KMS-11 (cell line): ENCODE data around the gene COMMD1.
"Not testable (repeated sequence)": the region's sequence is repeated elsewhere in the genome, so short reads cannot be mapped to it uniquely, and the experiment has no call there.

Experiments
- H2AFZ ChIP-seq: fragments of 200-600 bp; sonication (generic); 2 replicates; pipeline ENCODE4 v1.6.1; 2016; ENCODE audit warnings: antibody characterized with exemption, mixed run types, low read depth
- H3K27ac ChIP-seq: fragments of 200-600 bp; sonication (generic); 2 replicates; pipeline ENCODE4 v1.6.1; 2016; ENCODE audit warnings: mild to moderate bottlenecking, mixed run types
- H3K27me3 ChIP-seq: fragments of 200-600 bp; sonication (generic); 2 replicates; pipeline ENCODE4 v1.6.1; 2017; ENCODE audit warnings: mild to moderate bottlenecking, low read depth, mixed run types, moderate library complexity; ENCODE audit not compliant: insufficient read depth
- H3K36me3 ChIP-seq: fragments of 200-600 bp; sonication (generic); 2 replicates; pipeline ENCODE4 v1.6.1; 2017; ENCODE audit warnings: mild to moderate bottlenecking, mixed run types; ENCODE audit not compliant: insufficient read depth
- H3K4me1 ChIP-seq: fragments of 200-600 bp; sonication (generic); 2 replicates; pipeline ENCODE4 v1.6.1; 2016; ENCODE audit warnings: mild to moderate bottlenecking, low read depth, mixed run types; ENCODE audit not compliant: poor library complexity, severe bottlenecking
- H3K4me2 ChIP-seq: fragments of 200-600 bp; sonication (generic); 2 replicates; pipeline ENCODE4 v1.7.0; 2016; ENCODE audit warnings: mild to moderate bottlenecking, mixed run types
- H3K4me3 ChIP-seq: fragments of 200-600 bp; sonication (generic); IDR thresholded peaks from 2 replicates; pipeline ENCODE4 v1.6.1; 2017; ENCODE audit warnings: low read depth, low read length, mixed read lengths; ENCODE audit not compliant: insufficient read depth
- H3K79me2 ChIP-seq: fragments of 200-600 bp; sonication (generic); 2 replicates; pipeline ENCODE4 v1.6.1; 2016; ENCODE audit warnings: low read depth, mixed run types; ENCODE audit not compliant: insufficient read depth
- H3K9ac ChIP-seq: fragments of 200-600 bp; sonication (generic); 2 replicates; pipeline ENCODE4 v1.6.1; 2016; ENCODE audit warnings: mild to moderate bottlenecking, mixed run types
- H4K20me1 ChIP-seq: fragments of 200-600 bp; sonication (generic); 2 replicates; pipeline ENCODE4 v1.6.1; 2016; ENCODE audit warnings: mild to moderate bottlenecking, mixed run types; ENCODE audit not compliant: insufficient read depth
- CTCF ChIP-seq: fragments of 200-600 bp; sonication (generic); conservative IDR thresholded peaks from 2 replicates; pipeline ENCODE4 v1.6.1; 2017; ENCODE audit warnings: low read depth, mild to moderate bottlenecking, antibody characterized with exemption, low read length, moderate library complexity, mixed read lengths

Gene COMMD1

GRCh38 chr2:61952288-61952687, 46.8 kb downstream of the COMMD1 start:
- Histone ChIP-seq H2AFZ (no peak overlapping the region), H3K9ac (no peak overlapping the region), H3K79me2 (no peaks in the 10 kb centered on the region), H3K27ac (no peak overlapping the region), H3K27me3 (no peaks in the 10 kb centered on the region), H3K4me1 (no peaks in the 10 kb centered on the region), H3K4me2 (no peak overlapping the region), H3K36me3 (no peaks in the 10 kb centered on the region), H3K4me3 (no peak overlapping the region), H4K20me1 (no peaks in the 10 kb centered on the region)
- no peak for TF ChIP-seq CTCF

- H3K4me2 ChIP-seq, H3K79me2 ChIP-seq, H3K4me1 ChIP-seq, H4K20me1 ChIP-seq, H3K9ac ChIP-seq, H2AFZ ChIP-seq, H3K27me3 ChIP-seq, H3K27ac ChIP-seq, H3K36me3 ChIP-seq, H3K4me3 ChIP-seq: not testable (repeated sequence)
Observed at GRCh38 chr2:61954856-61955255, 49.4 kb downstream of the COMMD1 start.

GRCh38 chr2:61959381-61960293, 54.2 kb downstream of the COMMD1 start:
- Histone ChIP-seq H3K36me3 (no peaks in the 10 kb centered on the region), H3K27ac (no peak overlapping the region), H3K4me2 (no peak overlapping the region), H3K27me3 (no peaks in the 10 kb centered on the region), H2AFZ (no peak overlapping the region), H3K79me2 (no peaks in the 10 kb centered on the region), H3K9ac (no peak overlapping the region), H3K4me3 (no peak overlapping the region), H4K20me1 (no peaks in the 10 kb centered on the region), H3K4me1 (no peaks in the 10 kb centered on the region)
- no peak for TF ChIP-seq CTCF

GRCh38 chr2:61961231-61961901, 55.9 kb downstream of the COMMD1 start:
- H3K27ac ChIP-seq = no peak overlapping the region
- H4K20me1 ChIP-seq = no peaks in the 10 kb centered on the region
- H2AFZ ChIP-seq = no peak overlapping the region
- peaks cover 3% of the 10 kb centered on the region for H3K4me1 ChIP-seq
- no peaks in the 10 kb centered on the region for H3K79me2 ChIP-seq
- H3K4me3 ChIP-seq = no peak overlapping the region
- H3K9ac ChIP-seq = no peak overlapping the region
- no peaks in the 10 kb centered on the region for H3K27me3 ChIP-seq
- H3K4me2 ChIP-seq = no peak overlapping the region
- no peak for TF ChIP-seq CTCF
- H3K36me3 ChIP-seq = no peaks in the 10 kb centered on the region
